Measurements from ENCODE around the gene C3orf22. TPM values are rescaled to one million over a fixed set of nuclear protein-coding genes. Genes with fewer than 3 reads are reported as not detected.

The C3orf22 gene
- total RNA-seq, 6 experiments from 2014 or later, result not detected

DNA sequence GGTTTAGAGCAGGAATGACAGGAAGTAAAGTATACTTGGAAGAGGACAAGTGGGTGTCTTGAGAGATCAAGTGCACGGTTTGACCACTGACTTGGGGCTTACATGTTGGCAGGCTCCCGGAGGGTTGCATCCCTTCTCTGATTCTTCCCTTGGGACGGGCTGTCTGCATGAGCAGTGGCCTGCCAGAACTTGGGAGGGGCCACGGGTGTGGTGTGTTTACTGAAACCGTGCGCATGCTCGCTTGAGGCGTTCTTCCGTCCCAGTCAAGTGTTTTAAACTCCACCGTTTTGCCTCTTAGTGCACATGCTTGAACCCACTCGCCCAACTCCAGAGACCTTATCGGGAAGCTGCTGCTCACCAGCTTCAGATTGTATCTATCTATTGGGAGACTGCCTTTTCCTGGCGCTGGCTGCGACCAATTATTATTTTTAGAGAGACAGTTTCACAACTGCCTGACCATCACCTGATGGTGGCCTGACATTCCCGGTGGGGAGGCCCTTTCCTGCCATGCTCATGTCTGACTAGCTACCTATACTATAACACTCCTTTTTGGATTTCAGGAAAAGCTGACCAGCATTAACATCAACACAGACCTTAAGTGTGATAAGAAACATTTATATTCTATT is 14.9 kb upstream of the C3orf22 start:
- no peak overlapping the region for H3K27ac Mint-ChIP-seq
- TF ChIP-seq, protein P1, sequence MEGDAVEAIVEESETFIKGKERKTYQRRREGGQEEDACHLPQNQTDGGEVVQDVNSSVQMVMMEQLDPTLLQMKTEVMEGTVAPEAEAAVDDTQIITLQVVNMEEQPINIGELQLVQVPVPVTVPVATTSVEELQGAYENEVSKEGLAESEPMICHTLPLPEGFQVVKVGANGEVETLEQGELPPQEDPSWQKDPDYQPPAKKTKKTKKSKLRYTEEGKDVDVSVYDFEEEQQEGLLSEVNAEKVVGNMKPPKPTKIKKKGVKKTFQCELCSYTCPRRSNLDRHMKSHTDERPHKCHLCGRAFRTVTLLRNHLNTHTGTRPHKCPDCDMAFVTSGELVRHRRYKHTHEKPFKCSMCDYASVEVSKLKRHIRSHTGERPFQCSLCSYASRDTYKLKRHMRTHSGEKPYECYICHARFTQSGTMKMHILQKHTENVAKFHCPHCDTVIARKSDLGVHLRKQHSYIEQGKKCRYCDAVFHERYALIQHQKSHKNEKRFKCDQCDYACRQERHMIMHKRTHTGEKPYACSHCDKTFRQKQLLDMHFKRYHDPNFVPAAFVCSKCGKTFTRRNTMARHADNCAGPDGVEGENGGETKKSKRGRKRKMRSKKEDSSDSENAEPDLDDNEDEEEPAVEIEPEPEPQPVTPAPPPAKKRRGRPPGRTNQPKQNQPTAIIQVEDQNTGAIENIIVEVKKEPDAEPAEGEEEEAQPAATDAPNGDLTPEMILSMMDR (IDR thresholded peaks at IDR 0.05), result no peak
- no peaks in the 10 kb centered on the region for H3K4me1 Mint-ChIP-seq (ENCODE audit: low read depth)
- no peaks in the 10 kb centered on the region for H3K36me3 Mint-ChIP-seq (ENCODE audit: low read depth)
- peaks cover 45% of the 10 kb centered on the region for H3K27me3 Mint-ChIP-seq (ENCODE audit: insufficient read depth)
- no peak overlapping the region for H3K4me3 Mint-ChIP-seq
- DNase-seq, result no peak
- H3K9me3 Mint-ChIP-seq, result no peaks in the 10 kb centered on the region

DNA sequence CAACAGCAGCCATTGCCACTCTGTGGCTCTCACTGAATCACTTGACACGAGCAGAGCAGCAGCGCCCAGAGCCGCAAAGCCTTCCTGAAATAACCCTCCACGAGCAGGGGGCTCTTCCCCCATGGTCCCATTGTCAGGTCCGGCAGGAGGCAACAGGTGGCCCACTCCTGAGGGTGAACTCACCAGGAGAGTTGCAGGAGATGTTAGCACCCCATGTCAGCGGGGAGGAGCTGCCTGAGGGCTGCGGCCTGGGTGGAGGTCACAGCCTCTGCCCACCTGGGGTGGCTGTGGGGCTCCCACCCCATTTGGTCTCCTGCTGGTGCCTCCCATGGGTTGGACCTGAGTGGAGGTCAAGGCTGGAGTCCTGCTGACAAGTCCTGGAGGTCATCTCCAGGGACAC is 12.3 kb upstream of the C3orf22 start:
- Mint-ChIP-seq H3K4me3 (no peak overlapping the region), H3K4me1 (ENCODE audit: low read depth) (no peaks in the 10 kb centered on the region), H3K27ac (no peak overlapping the region), H3K36me3 (ENCODE audit: low read depth) (no peaks in the 10 kb centered on the region), H3K9me3 (no peaks in the 10 kb centered on the region), H3K27me3 (ENCODE audit: insufficient read depth) (peaks cover 44% of the 10 kb centered on the region)
- TF ChIP-seq, protein P1 (IDR thresholded peaks at IDR 0.05), result no peak
- no peak for DNase-seq

DNA sequence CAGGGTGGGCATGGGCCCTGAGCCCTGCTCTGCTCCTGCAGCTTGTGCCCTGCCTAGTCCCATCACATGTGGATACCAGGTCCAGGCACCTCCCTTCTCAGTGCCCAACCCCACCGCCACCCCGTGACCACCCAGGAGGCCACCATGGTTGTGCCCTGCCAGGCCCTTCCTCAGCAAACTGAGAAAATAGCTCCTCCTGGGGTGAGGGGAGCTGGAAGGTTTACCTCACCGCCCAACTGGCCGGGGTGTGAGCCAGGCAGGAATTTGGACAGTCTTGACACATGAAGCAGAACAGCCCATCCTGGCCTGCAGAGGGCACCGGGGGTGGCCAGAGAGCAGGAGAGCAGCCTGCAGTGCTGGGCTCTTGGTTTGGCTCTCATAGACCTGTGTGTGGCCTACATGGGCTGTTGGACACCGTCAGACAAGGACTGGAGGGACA is 11.4 kb upstream of the C3orf22 start:
- no peaks in the 10 kb centered on the region for H3K4me1 Mint-ChIP-seq (ENCODE audit: low read depth)
- DNase-seq, result no peak
- peaks cover 41% of the 10 kb centered on the region for H3K27me3 Mint-ChIP-seq (ENCODE audit: insufficient read depth)
- TF ChIP-seq, protein P1 (IDR thresholded peaks at IDR 0.05), result peak; percentile 26; the same call in 1 of the 2 replicates
- H3K36me3 Mint-ChIP-seq (ENCODE audit: low read depth), result no peaks in the 10 kb centered on the region
- no peak overlapping the region for H3K4me3 Mint-ChIP-seq
- H3K27ac Mint-ChIP-seq, result no peak overlapping the region
- H3K9me3 Mint-ChIP-seq, result no peaks in the 10 kb centered on the region

DNA sequence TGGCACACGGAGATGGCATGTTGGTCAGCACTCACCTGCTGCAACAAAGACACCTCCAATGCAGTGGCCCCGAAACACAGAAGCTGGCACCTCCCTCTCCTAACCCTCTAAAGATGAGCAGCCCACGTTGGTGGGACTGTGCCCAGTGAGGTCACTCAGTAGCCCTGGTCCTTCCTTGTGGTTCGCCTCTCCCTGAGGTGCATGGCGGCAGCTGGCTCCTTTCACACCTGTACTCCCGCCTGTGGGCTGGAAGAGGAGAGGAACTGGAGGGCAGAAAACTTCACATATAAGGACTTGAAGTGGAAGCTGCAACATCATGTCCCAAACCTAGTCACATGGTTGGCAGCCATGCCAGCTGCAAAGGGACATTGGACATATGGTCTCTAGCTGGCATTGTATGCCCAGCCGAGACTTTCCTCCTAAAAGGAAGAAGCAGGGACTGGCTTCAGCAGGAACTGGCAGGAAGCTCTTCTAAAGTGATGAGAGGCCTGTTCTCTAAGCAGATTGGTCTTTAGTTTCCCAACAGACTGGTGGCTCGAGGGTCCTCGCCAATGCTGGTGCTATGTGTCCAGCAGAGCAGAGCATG is 10.8 kb upstream of the C3orf22 start:
- Mint-ChIP-seq H3K27me3 (ENCODE audit: insufficient read depth) (peaks cover 36% of the 10 kb centered on the region), H3K27ac (no peak overlapping the region), H3K4me3 (no peak overlapping the region), H3K36me3 (ENCODE audit: low read depth) (no peaks in the 10 kb centered on the region), H3K9me3 (no peaks in the 10 kb centered on the region), H3K4me1 (ENCODE audit: low read depth) (no peaks in the 10 kb centered on the region)
- TF ChIP-seq, protein P1 (IDR thresholded peaks at IDR 0.05), result no peak
- DNase-seq, result no peak

DNA sequence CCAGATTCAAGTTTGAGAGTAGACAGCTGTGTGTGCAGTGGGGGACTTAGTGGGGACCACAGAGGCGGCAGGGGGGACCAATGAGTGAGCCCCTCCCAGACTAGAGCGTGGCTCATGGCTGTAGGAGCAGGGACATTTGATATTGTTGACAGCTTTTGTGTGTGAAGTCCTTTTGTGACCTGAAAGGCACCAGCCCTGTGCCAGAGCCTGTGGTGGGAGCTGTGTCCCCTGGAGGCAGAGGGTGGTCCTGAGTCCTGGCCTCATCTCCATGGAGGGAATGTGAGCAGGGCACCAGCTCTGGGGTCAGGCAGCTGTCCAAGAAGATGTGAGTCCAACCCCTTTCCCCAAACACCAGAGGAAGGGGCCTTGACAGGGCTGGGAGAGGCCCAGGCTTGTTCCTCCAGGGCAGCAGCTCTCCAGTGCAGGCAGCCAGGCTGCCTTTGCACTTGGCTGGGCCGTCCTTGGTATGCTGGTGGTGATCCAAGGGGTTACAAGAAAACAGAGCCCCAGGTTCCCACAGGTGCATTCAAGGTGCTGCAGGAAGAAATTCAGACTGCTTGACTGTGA is 10.1 kb upstream of the C3orf22 start:
- no peaks in the 10 kb centered on the region for H3K9me3 Mint-ChIP-seq
- DNase-seq, result no peak
- no peak overlapping the region for H3K4me3 Mint-ChIP-seq
- H3K27ac Mint-ChIP-seq, result no peak overlapping the region
- H3K27me3 Mint-ChIP-seq (ENCODE audit: insufficient read depth), result peaks cover 32% of the 10 kb centered on the region
- no peaks in the 10 kb centered on the region for H3K36me3 Mint-ChIP-seq (ENCODE audit: low read depth)
- TF ChIP-seq, protein P1 (IDR thresholded peaks at IDR 0.05), result no peak
- H3K4me1 Mint-ChIP-seq (ENCODE audit: low read depth), result no peaks in the 10 kb centered on the region
